HCT116 (cell line): ENCODE measurements around the gene KATNBL1. TPM values are rescaled to one million over a fixed set of nuclear protein-coding genes. Genes with fewer than 3 reads are reported as not detected.

ENCODE experiments used
- ATAC-seq: fragments of 200-7000 bp; cut with Tn5 transposase; 2 replicates; pipeline ENCODE4 v1.9.1; 2020; ENCODE audit warnings: mild to moderate bottlenecking, moderate library complexity
- BruUV-seq: library from RNA; stranded (reverse); fragments of 400-500 nt; replicated peaks from 2 replicates; lab custom pipeline; 2021; lab: Mats Ljungman, UMichigan
- CTCF ChIA-PET: fragments of 300-600 bp; sonication (Branson Sonifier 250); formaldehyde crosslinking; loops from one replicate; lab custom pipeline; 2021; ENCODE audit warnings: antibody characterized with exemption; lab: Charles Lee
- POLR2A ChIA-PET: fragments of 300-600, 350-600 bp; sonication (Branson Sonifier 250); formaldehyde crosslinking; loops from one replicate; lab custom pipeline; 2021; ENCODE audit warnings: antibody characterized with exemption; lab: Charles Lee
- RAD21 ChIA-PET, 2 experiments: fragments of 300-600 bp; sonication (Branson Sonifier 250); formaldehyde crosslinking; loops; one replicate each; lab custom pipeline; 2023; ENCODE audit warnings: low total read pairs in 2 of 2; ENCODE audit not compliant: uncharacterized antibody in 2 of 2, unreplicated experiment in 2 of 2, low non-redundant PET in 1 of 2; lab: Charles Lee
- DNase-seq: peaks from one replicate; pipeline ENCODE4 v3.0.0-alpha.2; 2010; ENCODE audit warnings: low read depth, low spot score
- H2AFZ ChIP-seq: fragments of 200-600 bp; shearing (Covaris generic), sonication (generic); 2 replicates; pipeline ENCODE4 v1.6.1; 2017; ENCODE audit warnings: low read depth, mixed run types, mixed read lengths, antibody characterized with exemption, low read length; ENCODE audit not compliant: poor library complexity, severe bottlenecking
- H3K27ac ChIP-seq: 2 replicates; pipeline ENCODE4 v1.5.1; 2012; ENCODE audit warnings: low read depth, low read length
- H3K27me3 ChIP-seq: fragments of 200-600 bp; sonication (generic); 2 replicates; pipeline ENCODE4 v1.6.1; 2016; ENCODE audit warnings: mixed run types, low read length, mixed read lengths; ENCODE audit not compliant: insufficient read depth
- H3K36me3 ChIP-seq, 2 experiments: fragments of 200-500 bp in 1 of 2; fragments of 200-600 bp in 1 of 2; sonication (Bioruptor generic) in 1 of 2; sonication (generic) in 1 of 2; 2 replicates each; pipeline versions ENCODE4 v1.5.1 to v1.6.1; 2014 to 2016; ENCODE audit warnings: low read length in 2 of 2, inconsistent platforms in 1 of 2, mixed read lengths in 1 of 2, mixed run types in 1 of 2; ENCODE audit not compliant: insufficient read depth in 2 of 2, control insufficient read depth in 1 of 2
- H3K4me1 ChIP-seq, 2 experiments: fragments of 200-600 bp in 1 of 2; sonication (generic) in 1 of 2; 2 replicates each; pipeline versions ENCODE4 v1.5.1 to v1.6.1; 2012 to 2017; ENCODE audit warnings: low read length in 2 of 2, inconsistent platforms in 1 of 2, mild to moderate bottlenecking in 1 of 2, mixed read lengths in 1 of 2, mixed run types in 1 of 2, moderate library complexity in 1 of 2; ENCODE audit not compliant: insufficient read depth in 2 of 2, control insufficient read depth in 1 of 2
- H3K4me2 ChIP-seq: fragments of 200-600 bp; sonication (generic); 2 replicates; pipeline ENCODE4 v1.6.1; 2017; ENCODE audit warnings: mixed run types, low read length, mixed read lengths
- H3K4me3 ChIP-seq, 2 experiments: fragments of 200-600 bp in 1 of 2; sonication (generic) in 1 of 2; replicated peaks in 1 of 2; 2 replicates each; pipeline ENCODE4 v1.5.1; 2011 to 2016; ENCODE audit warnings: low read length in 2 of 2, control low read depth in 1 of 2, low read depth in 1 of 2, mild to moderate bottlenecking in 1 of 2, mixed read lengths in 1 of 2, mixed run types in 1 of 2
- H3K79me2 ChIP-seq: fragments of 200-600 bp; sonication (generic); 2 replicates; pipeline ENCODE4 v1.6.1; 2017; ENCODE audit warnings: mild to moderate bottlenecking, mixed run types, low read length, moderate library complexity, mixed read lengths; ENCODE audit not compliant: insufficient read depth
- H3K9ac ChIP-seq: fragments of 200-600 bp; sonication (generic); 2 replicates; pipeline ENCODE4 v1.6.1; 2016; ENCODE audit warnings: low read length, mixed read lengths
- H3K9me2 ChIP-seq: fragments of 200-600 bp; sonication (generic), shearing (Covaris generic); 2 replicates; pipeline ENCODE4 v1.6.1; 2017; ENCODE audit warnings: mixed run types, mild to moderate bottlenecking, moderate library complexity; ENCODE audit not compliant: insufficient read depth
- H3K9me3 ChIP-seq, 2 experiments: fragments of 200-500 bp in 1 of 2; fragments of 200-600 bp in 1 of 2; sonication (Bioruptor generic) in 1 of 2; sonication (generic) in 1 of 2; 2 replicates each; pipeline ENCODE4 v1.6.1; 2014 to 2017; ENCODE audit warnings: low read length in 2 of 2, mixed read lengths in 2 of 2, inconsistent platforms in 1 of 2, low read depth in 1 of 2, mild to moderate bottlenecking in 1 of 2, mixed run types in 1 of 2, moderate library complexity in 1 of 2; ENCODE audit not compliant: control insufficient read depth in 1 of 2, insufficient read depth in 1 of 2
- H4K20me1 ChIP-seq: fragments of 200-600 bp; sonication (generic), shearing (Covaris generic); 2 replicates; pipeline ENCODE4 v1.6.1; 2017; ENCODE audit warnings: mixed run types, mild to moderate bottlenecking, moderate library complexity; ENCODE audit not compliant: insufficient read depth
- ATF3 ChIP-seq: IDR thresholded peaks from 2 replicates; pipeline ENCODE4 v1.6.1; 2012
- CBX3 ChIP-seq: IDR thresholded peaks from 2 replicates; pipeline ENCODE4 v1.6.1; 2012; ENCODE audit warnings: low read depth
- CEBPB ChIP-seq: IDR thresholded peaks from 2 replicates; pipeline ENCODE4 v1.6.1; 2012; ENCODE audit warnings: low read depth
- EGR1 ChIP-seq: IDR thresholded peaks from 2 replicates; pipeline ENCODE4 v1.6.1; 2012; ENCODE audit warnings: low read depth
- ELF1 ChIP-seq: IDR thresholded peaks from 2 replicates; pipeline ENCODE4 v1.6.1; 2012; ENCODE audit warnings: low read depth, borderline replicate concordance
- EZH2 ChIP-seq: fragments of 200-600 bp; sonication (generic); IDR thresholded peaks from 2 replicates; pipeline ENCODE4 v1.6.1; 2017; ENCODE audit warnings: antibody characterized with exemption, mixed run types
- EZH2phosphoT487 ChIP-seq: fragments of 200-600 bp; IDR thresholded peaks from 2 replicates; pipeline ENCODE4 v1.6.1; 2018; ENCODE audit warnings: antibody characterized with exemption, borderline replicate concordance
- JUND ChIP-seq: IDR thresholded peaks from 2 replicates; pipeline ENCODE4 v1.6.1; 2012
- MAX ChIP-seq: IDR thresholded peaks from 2 replicates; pipeline ENCODE4 v1.6.1; 2012
- RAD21 ChIP-seq: IDR thresholded peaks from 2 replicates; pipeline ENCODE4 v1.6.1; 2012; ENCODE audit warnings: low read depth, mild to moderate bottlenecking
- REST ChIP-seq: IDR thresholded peaks from 2 replicates; pipeline ENCODE4 v1.6.1; 2012; ENCODE audit warnings: low read depth
- SIN3A ChIP-seq: IDR thresholded peaks from 2 replicates; pipeline ENCODE4 v1.6.1; 2012; ENCODE audit warnings: low read depth
- SRF ChIP-seq: IDR thresholded peaks from 2 replicates; pipeline ENCODE4 v1.6.1; 2012; ENCODE audit warnings: low read depth
- TCF7L2 ChIP-seq: IDR thresholded peaks from 2 replicates; pipeline ENCODE4 v1.7.0; 2011; ENCODE audit warnings: borderline replicate concordance, inconsistent platforms; ENCODE audit not compliant: insufficient read depth, insufficient read length; ENCODE audit errors: extremely low read depth
- YY1 ChIP-seq: IDR thresholded peaks from 2 replicates; pipeline ENCODE4 v1.6.1; 2011; ENCODE audit warnings: low read length, low read depth, moderate library complexity, mild to moderate bottlenecking; ENCODE audit not compliant: insufficient replicate concordance; ENCODE audit errors: extremely low read depth
- ZBTB33 ChIP-seq: IDR thresholded peaks from 2 replicates; pipeline ENCODE4 v1.6.1; 2011; ENCODE audit warnings: mild to moderate bottlenecking, low read length, moderate library complexity; ENCODE audit not compliant: insufficient replicate concordance; ENCODE audit errors: extremely low read depth
- ZFX ChIP-seq: fragments of 450-650 bp; IDR thresholded peaks from 2 replicates; pipeline ENCODE4 v1.6.1; 2017
- intact Hi-C: fragments of 100-400 bp; cut with micrococcal nuclease; formaldehyde crosslinking; loops from 2 replicates; pipeline ENCODE4 v1.10.0; 2022
- total RNA-seq: library from RNA; stranded (reverse); gene quantifications from one replicate; pipeline ENCODE4 v1.2.1, GENCODE V29; 2021; ENCODE audit not compliant: unreplicated experiment
- TF ChIP-seq, protein P1 (sequence below), 3 experiments: fragments of 200-600 bp in 1 of 3; sonication (generic) in 1 of 3; IDR thresholded peaks in 2 of 3; conservative IDR thresholded peaks in 1 of 3; 2 replicates each; pipeline ENCODE4 v1.5.1; 2012 to 2017; ENCODE audit warnings: low read depth in 2 of 3, low read length in 2 of 3, antibody characterized with exemption in 1 of 3, borderline replicate concordance in 1 of 3, control low read depth in 1 of 3, mild to moderate bottlenecking in 1 of 3, mixed read lengths in 1 of 3, mixed run types in 1 of 3, moderate library complexity in 1 of 3; ENCODE audit not compliant: insufficient read depth in 1 of 3

KATNBL1 gene
- total RNA-seq, 1 experiment from 2014 or later, result 40.5 TPM

DNA sequence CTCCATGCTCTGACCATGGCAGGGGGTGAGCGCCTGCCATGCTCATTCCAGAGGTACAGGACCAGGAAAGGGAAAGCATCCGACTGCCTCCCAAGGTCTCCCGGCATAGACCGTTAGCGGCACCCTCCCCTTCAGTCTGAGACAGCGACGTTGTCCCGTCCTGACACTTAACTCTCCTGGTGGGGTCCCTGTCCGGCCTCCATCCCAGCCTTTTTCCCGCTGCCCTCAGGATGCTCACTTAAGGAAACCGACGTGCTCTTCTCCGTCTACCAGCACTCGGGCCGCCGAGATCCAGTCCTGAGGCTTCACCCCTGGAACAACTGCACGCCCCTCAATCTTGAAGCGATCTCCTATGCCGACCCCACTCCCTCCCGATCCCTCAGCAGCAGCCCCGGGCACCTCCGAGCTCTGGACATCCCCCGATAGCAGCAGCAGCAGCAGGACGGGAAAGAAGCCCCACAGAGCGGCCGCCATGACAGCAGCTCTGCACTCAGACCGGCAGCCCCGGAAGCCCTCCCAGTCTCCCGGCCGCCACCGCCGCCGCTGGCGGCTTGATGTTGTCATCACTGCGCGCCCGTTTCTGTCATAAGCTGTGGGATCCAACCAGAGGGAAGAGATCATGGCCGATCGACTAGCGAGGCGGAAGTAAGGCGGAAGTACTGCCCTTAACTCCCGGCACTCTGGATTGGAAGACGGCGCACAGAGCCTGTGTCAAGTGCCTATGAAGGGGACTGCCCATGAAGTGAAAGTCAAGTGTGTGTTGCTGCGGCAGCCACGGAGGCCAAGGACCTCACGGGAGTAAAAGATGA is 108.3 kb downstream of the KATNBL1 start, which contains the start of the genes EMC7 and PGBD4:
Gene EMC7 (minus strand): TSS at position 497 of the 809 bp plus-strand sequence. CDS start 23 bp downstream, at position 474.
Gene PGBD4 (plus strand): TSS at position 718 of the 809 bp plus-strand sequence. CDS start 449 bp downstream, outside the sequence.
- H3K4me1 ChIP-seq, result peaks cover 3 to 16% of the 10 kb centered on the region in 2 experiments; a peak in 2 of 4 replicates
- H3K27ac ChIP-seq, result peak within 1 kb of the TSS; percentile 51
- intact Hi-C loops, result no loop called here
- peaks cover 44% of the 10 kb centered on the region for H3K79me2 ChIP-seq
- H3K9ac ChIP-seq, result peak within 1 kb of the TSS; percentile 84
- H2AFZ ChIP-seq, result peak within 1 kb of the TSS; percentile 39
- no peaks in the 10 kb centered on the region for H4K20me1 ChIP-seq
- no peaks in the 10 kb centered on the region for H3K36me3 ChIP-seq
- ChIA-PET CTCF (no interaction called here), POLR2A (interaction anchor here (0.6 to 0.7 kb wide), 3 partner anchors 61 to 970 kb away, joined by 3 to 4 read pairs (median 3); no protein-coding TSS in a partner anchor), RAD21 (no interaction called here)
- no peaks in the 10 kb centered on the region for H3K9me2 ChIP-seq
- H3K4me3 ChIP-seq, result peak within 1 kb of the TSS; percentile 93 to 97
- no peaks in the 10 kb centered on the region for H3K27me3 ChIP-seq
- TSS peak; percentile 76 for BruUV-seq
- peak; percentile 96 for ATAC-seq
- peaks cover 0 to 7% of the 10 kb centered on the region in 2 experiments; a peak in 1 of 4 replicates for H3K9me3 ChIP-seq
- DNase-seq, result peak; percentile 97
- H3K4me2 ChIP-seq, result peak within 1 kb of the TSS; percentile 74
- peak; percentile 37 for TF ChIP-seq TCF7L2
- peak; percentile 70; the same call in 1 of the 2 replicates for TF ChIP-seq CBX3
- peak; percentile 72 for TF ChIP-seq SIN3A
- TF ChIP-seq EGR1, result peak; percentile 49; the same call in 1 of the 2 replicates
- no peak for TF ChIP-seq JUND
- peak; percentile 98 for TF ChIP-seq ELF1
- TF ChIP-seq SRF, result peak; percentile 92
- TF ChIP-seq, protein P1, sequence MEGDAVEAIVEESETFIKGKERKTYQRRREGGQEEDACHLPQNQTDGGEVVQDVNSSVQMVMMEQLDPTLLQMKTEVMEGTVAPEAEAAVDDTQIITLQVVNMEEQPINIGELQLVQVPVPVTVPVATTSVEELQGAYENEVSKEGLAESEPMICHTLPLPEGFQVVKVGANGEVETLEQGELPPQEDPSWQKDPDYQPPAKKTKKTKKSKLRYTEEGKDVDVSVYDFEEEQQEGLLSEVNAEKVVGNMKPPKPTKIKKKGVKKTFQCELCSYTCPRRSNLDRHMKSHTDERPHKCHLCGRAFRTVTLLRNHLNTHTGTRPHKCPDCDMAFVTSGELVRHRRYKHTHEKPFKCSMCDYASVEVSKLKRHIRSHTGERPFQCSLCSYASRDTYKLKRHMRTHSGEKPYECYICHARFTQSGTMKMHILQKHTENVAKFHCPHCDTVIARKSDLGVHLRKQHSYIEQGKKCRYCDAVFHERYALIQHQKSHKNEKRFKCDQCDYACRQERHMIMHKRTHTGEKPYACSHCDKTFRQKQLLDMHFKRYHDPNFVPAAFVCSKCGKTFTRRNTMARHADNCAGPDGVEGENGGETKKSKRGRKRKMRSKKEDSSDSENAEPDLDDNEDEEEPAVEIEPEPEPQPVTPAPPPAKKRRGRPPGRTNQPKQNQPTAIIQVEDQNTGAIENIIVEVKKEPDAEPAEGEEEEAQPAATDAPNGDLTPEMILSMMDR (IDR thresholded peaks at IDR 0.05 in 2 of 3, conservative IDR thresholded peaks at IDR 0.05 in 1 of 3; ENCODE audit: borderline replicate concordance in 1 of 3, insufficient read depth in 1 of 3, low read depth in 2 of 3, low read length in 2 of 3), result no peak
- TF ChIP-seq MAX, result peak; percentile 86
- TF ChIP-seq EZH2, result no peak
- no peak for TF ChIP-seq REST
- no peak; the same call in 1 of the 2 replicates for TF ChIP-seq ZFX
- TF ChIP-seq ZBTB33, result no peak
- TF ChIP-seq EZH2phosphoT487, result no peak
- TF ChIP-seq ATF3, result no peak
- no peak for TF ChIP-seq CEBPB
- TF ChIP-seq YY1, result peak; percentile 98
- no peak for TF ChIP-seq RAD21
